GM21576 (cell line): ENCODE results near the gene NKAIN2.
"Not testable (repeated sequence)": the region's sequence is repeated elsewhere in the genome, so short reads cannot be mapped to it uniquely, and the experiment has no call there.

Source experiments
- ATAC-seq: cut with Tn5 transposase; IDR thresholded peaks from one replicate; pipeline ENCODE4 v1.9.1; 2021; ENCODE audit warnings: mild to moderate bottlenecking, moderate library complexity; ENCODE audit not compliant: unreplicated experiment

The NKAIN2 gene

GRCh38 chr6:124410425-124410824, 606.8 kb downstream of the NKAIN2 start:
- ATAC-seq, result not testable (repeated sequence)

DNA sequence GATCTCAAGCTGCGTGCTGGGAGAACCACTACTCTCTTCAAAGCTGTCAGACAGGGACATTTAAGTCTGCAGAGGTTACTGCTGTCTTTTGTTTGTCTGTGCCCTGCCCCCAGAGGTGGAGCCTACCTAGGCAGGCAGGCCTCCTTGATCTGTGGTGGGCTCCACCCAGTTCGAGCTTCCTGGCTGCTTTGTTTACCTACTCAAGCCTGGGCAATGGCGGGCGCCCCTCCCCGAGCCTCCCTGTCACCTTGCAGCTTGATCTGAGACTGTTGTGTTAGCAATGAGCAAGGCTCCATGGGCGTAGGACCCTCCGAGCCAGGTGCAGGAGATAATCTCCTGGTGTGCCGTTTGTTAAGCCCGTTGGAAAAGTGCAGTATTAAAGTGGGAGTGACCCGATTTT, 609.0 kb downstream of the NKAIN2 start:
- not testable (repeated sequence) for ATAC-seq

DNA sequence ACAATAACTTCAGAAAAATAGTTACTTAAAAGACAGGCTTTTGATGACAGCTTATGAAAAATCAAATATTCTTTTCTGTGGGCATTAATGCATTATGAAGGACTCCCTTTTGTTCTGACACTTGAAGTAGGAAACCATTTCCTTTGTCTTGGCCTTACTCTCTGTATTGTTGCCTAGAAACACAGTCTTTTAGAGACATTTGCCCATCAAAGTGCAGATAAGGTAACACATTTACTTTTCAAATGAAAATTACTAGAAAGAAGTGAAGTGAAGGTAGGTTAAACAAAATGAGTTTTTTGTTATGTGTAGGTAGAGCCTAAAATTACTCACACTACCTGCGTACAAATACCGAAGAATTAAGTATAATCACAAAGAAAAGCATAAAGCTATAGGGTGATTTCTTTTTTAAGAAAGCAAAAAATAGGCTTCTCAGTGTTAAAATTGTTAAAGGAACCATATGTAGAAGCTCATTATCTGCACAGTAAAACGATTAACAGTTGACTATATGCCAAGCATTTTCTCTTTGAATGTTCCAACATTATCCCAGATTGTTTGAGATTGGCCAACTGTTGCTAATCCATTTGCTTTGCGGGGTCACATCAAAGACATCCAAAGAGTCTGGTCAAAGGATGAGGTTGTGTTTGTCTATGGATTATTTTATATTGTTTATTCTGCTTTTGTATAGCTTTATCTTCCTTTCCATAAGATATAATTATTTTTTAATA, 616.6 kb downstream of the NKAIN2 start:
- no peak for ATAC-seq

GRCh38 chr6:124423621-124424020, 620.0 kb downstream of the NKAIN2 start:
- no peak for ATAC-seq

GRCh38 chr6:124430740-124431318, 627.2 kb downstream of the NKAIN2 start:
- ATAC-seq, result no peak

DNA sequence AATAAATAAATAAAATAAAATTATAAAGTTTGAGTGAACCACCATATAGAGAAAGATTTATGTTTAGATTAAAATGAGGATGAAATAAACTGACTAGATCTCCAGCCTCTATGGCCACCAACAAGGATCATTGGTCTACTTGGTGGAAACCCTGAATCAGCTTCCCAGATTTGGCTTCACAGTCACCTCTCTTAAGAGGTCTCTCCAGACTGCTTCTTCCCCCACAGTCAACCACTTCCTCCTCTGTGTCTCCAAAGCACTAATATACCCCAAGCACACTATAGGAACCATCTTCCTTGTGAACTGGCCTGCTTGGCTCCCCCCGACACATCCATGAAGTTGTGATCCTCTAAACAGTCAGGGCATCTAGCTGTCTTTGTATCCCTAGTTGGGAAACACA, 629.0 kb downstream of the NKAIN2 start:
- no peak for ATAC-seq

DNA sequence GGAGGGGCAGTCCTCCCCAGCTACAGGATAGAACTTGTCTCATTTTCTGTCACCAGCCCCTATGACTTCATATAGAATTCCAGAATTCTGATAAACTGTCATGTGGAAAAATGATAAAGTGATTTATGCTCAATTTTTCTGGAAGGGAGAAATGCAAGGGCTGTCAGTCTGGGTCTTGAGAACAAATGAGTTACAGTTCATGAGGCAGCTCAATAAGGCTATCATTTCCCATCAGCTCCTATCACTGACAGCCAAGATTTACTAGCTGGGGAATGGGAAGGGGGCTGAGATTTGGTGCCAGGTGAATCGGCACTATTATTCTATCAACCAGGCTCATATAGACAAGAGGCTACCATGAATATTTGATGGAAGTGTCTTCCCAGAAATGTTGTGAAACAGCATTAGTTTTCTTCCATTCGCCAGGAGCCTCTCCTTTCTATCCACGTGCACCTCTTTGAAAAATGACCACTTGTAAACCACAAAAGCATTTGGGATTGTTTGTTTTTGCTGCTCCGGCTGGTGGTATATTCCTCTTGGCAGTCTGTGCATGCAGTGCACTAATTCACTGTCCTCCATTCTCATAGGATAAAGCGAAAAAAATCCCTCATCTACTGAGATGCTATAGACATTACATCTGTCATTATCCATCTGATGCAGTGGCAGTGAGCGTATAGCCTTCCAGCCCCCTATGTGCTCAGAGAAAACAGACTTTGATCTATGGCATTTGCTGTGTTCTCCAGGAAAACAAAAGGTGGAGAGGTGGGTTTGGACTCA, 629.9 kb downstream of the NKAIN2 start:
- no peak for ATAC-seq

DNA sequence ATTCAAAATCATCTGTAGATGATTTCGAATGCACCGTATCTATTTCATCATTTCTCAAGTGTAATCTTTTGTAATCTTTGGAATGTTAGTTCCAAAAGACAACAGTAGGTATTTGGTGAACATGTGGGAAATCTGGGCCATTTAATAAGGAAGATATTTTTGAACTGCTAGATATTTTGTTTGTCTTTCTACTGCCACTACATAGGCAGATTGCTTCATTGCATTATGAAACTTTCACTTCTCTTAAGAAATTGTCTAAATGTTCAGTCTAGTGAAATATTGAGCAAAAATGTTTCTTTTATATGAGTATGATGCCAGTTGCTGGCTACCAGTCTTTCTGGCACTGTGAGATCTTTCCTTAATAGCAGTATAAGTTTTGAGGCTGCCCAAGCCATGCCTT, 630.8 kb downstream of the NKAIN2 start:
- no peak for ATAC-seq

DNA sequence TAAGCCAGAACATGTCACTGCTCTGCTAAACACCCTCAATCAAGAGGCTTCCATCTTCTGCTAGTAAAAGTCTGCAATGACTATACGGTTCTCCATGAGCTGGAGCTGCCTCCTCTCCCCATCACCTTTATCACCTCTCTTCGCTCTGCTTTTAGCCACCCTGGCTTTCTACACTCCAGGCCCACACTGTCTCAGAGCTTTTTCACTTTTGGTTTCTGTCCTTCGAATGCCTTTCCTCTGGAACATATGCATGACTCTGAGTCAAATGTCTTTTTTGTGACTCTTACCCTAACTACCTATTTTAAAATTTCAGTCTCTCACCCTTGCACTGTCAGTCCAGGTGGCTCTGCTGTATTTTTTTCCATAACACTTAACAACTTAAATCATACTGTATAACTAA, 633.1 kb downstream of the NKAIN2 start:
- no peak for ATAC-seq

DNA sequence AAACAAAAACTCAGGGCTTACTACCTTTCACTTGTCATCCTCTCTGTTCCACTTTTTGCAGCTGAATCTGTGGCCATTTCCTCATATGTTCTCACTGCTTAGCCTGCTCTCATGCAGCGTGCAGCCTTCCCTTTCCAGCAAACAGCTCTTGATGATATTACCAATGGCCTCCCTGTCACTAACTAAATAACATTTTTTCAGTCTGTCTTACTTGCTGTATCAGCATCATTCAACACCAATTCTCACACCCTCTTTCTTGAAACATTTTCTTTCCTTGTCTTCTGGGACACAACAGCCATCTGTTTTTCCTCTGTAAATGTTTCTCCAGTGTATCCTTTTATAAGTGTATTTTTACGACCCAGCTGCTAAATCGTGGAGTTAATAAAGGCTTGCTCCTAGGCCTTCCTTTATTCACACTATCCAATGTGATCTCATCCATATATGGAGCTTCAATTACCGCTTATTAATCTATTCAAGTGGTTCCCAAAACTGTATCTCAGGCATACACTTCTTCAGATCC, 634.9 kb downstream of the NKAIN2 start:
- ATAC-seq, result no peak

GRCh38 chr6:124441450-124441849, 637.8 kb downstream of the NKAIN2 start:
- ATAC-seq, result no peak

GRCh38 chr6:124443541-124443940, 639.9 kb downstream of the NKAIN2 start:
- no peak for ATAC-seq

GRCh38 chr6:124445581-124445980, 641.9 kb downstream of the NKAIN2 start:
- no peak for ATAC-seq

DNA sequence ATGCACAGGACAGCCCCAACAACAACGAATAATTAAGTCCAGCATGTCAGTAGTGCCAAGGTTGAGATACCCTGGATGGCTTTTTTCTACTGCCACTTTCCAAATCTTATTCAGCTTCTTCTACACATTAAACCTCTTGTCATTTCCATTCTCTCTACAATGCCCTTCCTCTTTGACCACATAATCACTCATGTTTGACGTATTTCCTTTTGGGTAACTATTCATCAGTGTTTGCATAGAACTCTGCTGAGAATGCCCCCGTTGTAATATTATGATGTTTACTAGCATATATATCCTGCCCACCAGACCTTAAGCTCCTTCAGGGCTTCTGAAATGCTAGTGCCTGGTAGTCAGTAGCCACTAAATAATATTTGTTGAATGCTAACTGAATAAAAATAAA, 643.3 kb downstream of the NKAIN2 start:
- ATAC-seq, result no peak

- no peak for ATAC-seq
These were observed 655.6 kb downstream of the NKAIN2 start for GRCh38 chr6:124459268-124459667.

DNA sequence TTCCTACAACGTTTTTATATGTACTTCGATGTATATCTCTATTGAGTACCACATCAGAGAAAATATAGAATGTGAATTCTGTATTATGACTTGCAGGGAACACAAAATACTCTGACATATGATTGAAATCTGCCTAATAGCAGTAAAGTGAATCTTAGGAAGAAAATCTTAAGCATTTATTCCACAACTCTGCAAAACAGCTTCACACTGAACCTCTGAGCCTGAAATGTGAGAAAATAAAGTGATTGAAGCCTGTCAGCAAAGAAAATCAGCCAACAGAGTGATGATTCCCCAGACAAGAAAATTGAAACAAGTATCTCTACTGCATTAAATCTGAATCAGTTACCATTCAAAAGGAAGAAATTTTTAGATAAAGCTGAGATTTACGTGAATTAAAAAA, 659.1 kb downstream of the NKAIN2 start:
- no peak for ATAC-seq

DNA sequence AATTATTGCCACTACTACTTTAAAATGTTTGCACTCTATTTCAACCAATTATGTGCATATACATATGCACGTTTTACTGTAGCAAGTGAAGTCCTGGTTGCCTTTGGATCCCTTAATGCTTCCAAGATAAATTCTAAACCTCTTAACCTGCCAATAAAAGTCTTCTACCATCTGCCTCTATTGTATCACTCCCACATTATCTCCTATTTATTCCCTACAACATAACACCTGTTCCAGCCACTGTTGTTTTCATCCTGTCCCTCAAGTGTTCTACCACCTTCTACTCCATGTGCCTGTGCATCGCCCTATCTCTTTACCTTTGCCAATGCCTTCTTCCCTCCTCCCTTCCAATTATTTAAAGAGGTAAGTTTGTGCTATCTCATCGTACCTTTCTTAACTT, 659.6 kb downstream of the NKAIN2 start:
- ATAC-seq, result no peak

DNA sequence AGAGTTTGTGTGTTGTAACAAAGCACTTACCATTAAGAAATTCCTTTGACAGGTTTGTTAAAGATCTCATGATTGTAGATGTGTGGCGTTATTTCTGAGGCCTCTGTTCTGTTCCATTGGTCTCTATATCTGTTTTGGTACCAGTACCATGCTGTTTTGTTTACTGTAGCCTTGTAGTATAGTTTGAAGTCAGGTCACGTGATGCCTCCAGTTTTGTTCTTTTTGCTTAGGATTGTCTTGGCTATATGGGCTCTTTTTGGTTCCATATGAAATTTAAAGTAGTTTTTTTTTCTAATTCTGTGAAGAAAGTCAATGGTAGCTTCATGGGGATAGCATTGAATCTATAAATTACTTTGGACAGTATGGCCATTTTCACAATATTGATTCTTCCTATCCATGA, 660.9 kb downstream of the NKAIN2 start:
- not testable (repeated sequence) for ATAC-seq

GRCh38 chr6:124466949-124467348, 663.3 kb downstream of the NKAIN2 start:
- ATAC-seq, result no peak

DNA sequence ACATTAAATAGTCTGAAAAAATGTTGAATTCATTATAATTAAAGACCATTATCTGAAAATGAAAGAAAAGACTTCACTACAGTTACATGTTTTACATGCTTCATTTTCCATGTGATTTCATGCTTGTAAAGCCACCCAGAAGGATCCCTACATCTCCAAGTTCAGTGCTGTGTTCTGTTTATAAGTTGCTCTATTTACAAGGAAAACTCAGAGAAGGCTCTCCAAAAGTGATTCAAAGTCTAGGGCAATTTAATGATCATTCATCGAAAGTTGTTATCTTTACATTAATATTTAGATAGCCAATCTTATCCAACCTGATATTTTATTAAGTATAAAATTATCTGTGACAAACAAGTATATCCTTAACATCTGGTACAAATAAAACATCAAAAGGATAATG, 663.7 kb downstream of the NKAIN2 start:
- no peak for ATAC-seq

DNA sequence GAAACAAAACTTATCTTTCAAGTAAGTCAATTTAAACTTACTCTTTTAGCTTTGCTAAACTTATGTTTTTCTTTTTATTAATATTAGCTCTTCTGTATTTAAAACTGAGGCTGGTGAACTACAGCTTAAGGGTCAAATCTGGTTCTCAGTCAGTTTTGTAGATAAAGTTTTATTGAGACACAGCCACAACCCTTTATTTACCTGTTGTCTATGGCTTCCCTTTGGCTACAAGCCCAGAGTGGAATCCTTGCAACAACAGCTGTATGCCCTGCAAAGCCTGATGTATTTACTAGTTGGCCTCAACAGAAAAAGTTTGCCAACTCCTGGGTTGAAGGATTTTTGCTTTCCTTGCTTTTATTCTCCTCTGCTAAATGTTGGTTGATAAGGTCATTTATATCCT, 667.1 kb downstream of the NKAIN2 start:
- no peak for ATAC-seq

DNA sequence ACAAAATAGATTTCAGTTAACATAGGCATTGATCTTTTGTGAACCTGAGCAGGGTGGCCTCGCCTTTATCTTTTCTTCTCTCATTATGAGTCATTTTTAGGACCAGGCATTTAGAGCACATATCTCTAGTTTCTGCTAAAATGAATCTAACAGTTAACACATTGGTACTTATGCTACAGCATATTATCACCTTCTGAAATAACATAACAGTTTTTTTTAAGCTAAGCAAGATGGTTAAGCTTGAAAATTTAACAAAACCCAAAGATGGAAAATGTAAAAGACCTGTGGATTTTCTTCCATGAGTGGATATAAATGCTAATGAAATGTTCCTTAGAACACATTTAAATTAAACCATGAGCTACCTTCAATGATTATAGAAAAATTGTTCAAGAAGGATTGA, 671.5 kb downstream of the NKAIN2 start:
- ATAC-seq, result no peak
